ENCODE data around the gene USP32.
"Not testable (repeated sequence)": the region's sequence is repeated elsewhere in the genome, so short reads cannot be mapped to it uniquely, and the experiment has no call there.

Gene USP32, protein sequence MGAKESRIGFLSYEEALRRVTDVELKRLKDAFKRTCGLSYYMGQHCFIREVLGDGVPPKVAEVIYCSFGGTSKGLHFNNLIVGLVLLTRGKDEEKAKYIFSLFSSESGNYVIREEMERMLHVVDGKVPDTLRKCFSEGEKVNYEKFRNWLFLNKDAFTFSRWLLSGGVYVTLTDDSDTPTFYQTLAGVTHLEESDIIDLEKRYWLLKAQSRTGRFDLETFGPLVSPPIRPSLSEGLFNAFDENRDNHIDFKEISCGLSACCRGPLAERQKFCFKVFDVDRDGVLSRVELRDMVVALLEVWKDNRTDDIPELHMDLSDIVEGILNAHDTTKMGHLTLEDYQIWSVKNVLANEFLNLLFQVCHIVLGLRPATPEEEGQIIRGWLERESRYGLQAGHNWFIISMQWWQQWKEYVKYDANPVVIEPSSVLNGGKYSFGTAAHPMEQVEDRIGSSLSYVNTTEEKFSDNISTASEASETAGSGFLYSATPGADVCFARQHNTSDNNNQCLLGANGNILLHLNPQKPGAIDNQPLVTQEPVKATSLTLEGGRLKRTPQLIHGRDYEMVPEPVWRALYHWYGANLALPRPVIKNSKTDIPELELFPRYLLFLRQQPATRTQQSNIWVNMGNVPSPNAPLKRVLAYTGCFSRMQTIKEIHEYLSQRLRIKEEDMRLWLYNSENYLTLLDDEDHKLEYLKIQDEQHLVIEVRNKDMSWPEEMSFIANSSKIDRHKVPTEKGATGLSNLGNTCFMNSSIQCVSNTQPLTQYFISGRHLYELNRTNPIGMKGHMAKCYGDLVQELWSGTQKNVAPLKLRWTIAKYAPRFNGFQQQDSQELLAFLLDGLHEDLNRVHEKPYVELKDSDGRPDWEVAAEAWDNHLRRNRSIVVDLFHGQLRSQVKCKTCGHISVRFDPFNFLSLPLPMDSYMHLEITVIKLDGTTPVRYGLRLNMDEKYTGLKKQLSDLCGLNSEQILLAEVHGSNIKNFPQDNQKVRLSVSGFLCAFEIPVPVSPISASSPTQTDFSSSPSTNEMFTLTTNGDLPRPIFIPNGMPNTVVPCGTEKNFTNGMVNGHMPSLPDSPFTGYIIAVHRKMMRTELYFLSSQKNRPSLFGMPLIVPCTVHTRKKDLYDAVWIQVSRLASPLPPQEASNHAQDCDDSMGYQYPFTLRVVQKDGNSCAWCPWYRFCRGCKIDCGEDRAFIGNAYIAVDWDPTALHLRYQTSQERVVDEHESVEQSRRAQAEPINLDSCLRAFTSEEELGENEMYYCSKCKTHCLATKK (N-terminal part only)

DNA sequence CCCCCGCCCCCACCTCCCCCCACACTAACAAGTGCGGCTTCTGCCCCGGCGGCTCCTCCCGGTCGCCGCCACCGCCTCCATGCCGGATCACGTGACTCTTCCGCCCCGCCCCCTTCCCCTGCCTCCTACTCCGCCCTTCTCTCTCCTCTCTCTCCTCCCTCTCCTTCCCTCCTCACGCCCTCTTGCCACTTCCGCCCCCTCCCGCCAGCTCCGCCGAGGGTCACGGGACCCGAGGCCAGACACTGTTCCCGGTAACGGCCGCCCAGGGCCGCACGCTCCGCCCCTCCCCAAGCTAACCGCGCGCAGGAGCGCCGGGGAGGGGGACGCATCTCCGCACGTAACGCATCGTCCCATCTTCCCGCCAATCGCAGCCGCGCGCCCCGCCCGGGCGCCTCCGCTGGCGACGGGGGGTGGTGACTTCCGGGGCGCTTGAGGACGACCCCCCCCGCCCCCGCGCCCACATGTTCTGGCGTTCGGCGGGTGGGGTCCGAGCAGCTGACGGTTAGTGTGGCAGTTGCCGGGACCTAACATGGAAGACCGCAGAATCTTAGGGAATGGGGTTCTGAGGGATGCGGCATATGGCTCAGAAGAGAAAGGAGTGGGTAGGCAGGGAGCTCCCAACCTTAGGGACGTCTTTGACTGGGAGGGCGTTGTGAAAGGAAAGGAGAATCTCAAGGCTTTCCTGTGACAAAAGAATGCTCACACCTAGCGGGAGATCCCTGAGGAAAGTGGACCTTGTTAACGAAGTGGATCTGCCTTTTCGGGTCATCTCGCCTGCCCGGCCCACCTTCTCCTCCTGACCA is at the start of gene USP32:
TSS of gene USP32 (minus strand) at position 92 of the 803 bp plus-strand sequence. CDS start 194 bp downstream, outside the sequence.
- H3K9me3 Mint-ChIP-seq: no peaks in the 10 kb centered on the region
- no peaks in the 10 kb centered on the region for H3K36me3 Mint-ChIP-seq
- H3K27me3 Mint-ChIP-seq: no peaks in the 10 kb centered on the region
- H3K27ac Mint-ChIP-seq: peak within 1 kb of the TSS; percentile 94
- H3K4me3 Mint-ChIP-seq: peak within 1 kb of the TSS; percentile 99
- H3K4me1 Mint-ChIP-seq: peaks cover 46% of the 10 kb centered on the region

GRCh38 chr17:60439501-60439900 is 47.6 kb upstream of the USP32 start:
- no peaks in the 10 kb centered on the region for H3K27me3 Mint-ChIP-seq
- no peaks in the 10 kb centered on the region for H3K36me3 Mint-ChIP-seq
- no peak overlapping the region for H3K4me3 Mint-ChIP-seq
- H3K9me3 Mint-ChIP-seq: no peaks in the 10 kb centered on the region
- no peaks in the 10 kb centered on the region for H3K4me1 Mint-ChIP-seq
- no peak overlapping the region for H3K27ac Mint-ChIP-seq

GRCh38 chr17:60436676-60437075 is 44.7 kb upstream of the USP32 start:
- no peaks in the 10 kb centered on the region for H3K4me1 Mint-ChIP-seq
- H3K4me3 Mint-ChIP-seq: no peak overlapping the region
- no peaks in the 10 kb centered on the region for H3K36me3 Mint-ChIP-seq
- no peak overlapping the region for H3K27ac Mint-ChIP-seq
- H3K27me3 Mint-ChIP-seq: no peaks in the 10 kb centered on the region
- H3K9me3 Mint-ChIP-seq: no peaks in the 10 kb centered on the region

- no peaks in the 10 kb centered on the region for H3K4me1 Mint-ChIP-seq
- no peaks in the 10 kb centered on the region for H3K9me3 Mint-ChIP-seq
- H3K27me3 Mint-ChIP-seq: no peaks in the 10 kb centered on the region
- H3K4me3 Mint-ChIP-seq: no peak overlapping the region
- no peak overlapping the region for H3K27ac Mint-ChIP-seq
- H3K36me3 Mint-ChIP-seq: no peaks in the 10 kb centered on the region
Measured at GRCh38 chr17:60435244-60436167, 43.6 kb upstream of the USP32 start.

DNA sequence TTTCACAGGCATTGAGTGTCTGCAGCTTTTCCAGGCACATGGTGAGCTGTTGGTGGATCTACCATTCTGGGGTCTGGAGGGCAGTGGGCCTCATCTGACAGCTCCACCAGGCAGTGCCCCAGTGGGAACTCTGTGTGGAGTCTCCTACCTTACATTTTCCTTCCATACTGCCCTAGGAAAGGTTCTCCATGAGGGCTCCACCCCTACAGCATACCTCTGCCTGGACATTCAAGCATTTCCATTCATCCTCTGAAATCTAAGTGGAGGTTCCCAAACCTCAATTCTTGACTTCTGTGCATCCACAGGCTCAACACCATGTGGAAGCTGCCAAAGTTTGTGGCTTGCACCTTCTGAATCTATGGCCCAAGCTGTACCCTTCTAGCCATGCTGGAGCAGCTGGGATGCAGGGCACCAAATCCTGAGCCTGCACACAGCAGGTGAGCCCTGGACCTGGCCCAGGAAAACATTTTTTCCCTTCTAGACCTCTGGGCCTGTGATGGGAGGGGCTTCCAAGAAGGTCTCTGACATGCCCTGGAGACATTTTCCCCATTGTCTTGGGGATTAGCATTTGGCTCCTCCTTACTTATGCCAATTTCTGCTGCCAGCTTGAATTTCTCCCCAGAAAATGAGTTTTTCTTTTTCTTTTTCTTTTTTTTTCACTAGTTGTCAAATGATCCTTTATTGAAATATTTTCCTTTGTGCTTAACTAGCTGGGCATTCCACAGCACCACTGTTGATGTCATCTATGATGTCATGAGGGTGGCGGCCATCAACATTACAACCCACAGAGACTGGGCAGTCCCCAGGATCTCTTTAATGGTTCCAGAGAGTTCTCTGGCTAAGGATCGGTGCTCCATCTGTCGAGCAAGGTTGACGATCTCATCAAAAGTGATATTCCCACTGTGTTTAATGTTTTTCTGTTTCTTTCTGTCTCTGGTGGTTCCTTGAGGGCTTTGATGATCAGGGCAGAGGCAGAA is 41.4 kb upstream of the USP32 start:
- H3K27ac Mint-ChIP-seq, H3K4me1 Mint-ChIP-seq, H3K4me3 Mint-ChIP-seq, H3K27me3 Mint-ChIP-seq, H3K36me3 Mint-ChIP-seq, H3K9me3 Mint-ChIP-seq: not testable (repeated sequence)

DNA sequence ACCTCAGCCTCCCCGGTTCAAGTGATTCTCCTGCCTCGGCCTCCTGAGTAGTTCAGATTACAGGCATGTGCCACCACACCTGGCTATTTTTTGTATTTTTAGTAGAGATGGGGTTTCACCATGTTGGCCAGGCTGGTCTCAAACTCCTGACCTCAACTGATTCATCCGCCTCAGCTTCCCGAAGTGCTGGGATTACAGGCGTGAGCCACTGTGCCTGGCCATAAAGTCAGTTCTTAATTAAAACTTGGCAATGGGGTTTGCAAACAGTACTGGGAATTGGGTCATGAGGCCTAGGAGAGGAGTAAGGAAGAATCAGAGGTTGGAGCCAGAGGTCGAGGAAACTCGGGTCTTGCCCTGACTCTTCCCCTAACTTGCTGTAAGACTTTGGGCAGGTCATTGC is 38.6 kb upstream of the USP32 start:
- not testable (repeated sequence) for H3K9me3 Mint-ChIP-seq, H3K4me1 Mint-ChIP-seq, H3K4me3 Mint-ChIP-seq, H3K36me3 Mint-ChIP-seq, H3K27me3 Mint-ChIP-seq, H3K27ac Mint-ChIP-seq

- not testable (repeated sequence) for H3K36me3 Mint-ChIP-seq, H3K27ac Mint-ChIP-seq, H3K4me3 Mint-ChIP-seq, H3K9me3 Mint-ChIP-seq, H3K27me3 Mint-ChIP-seq, H3K4me1 Mint-ChIP-seq
Measured at GRCh38 chr17:60428491-60428890, 36.6 kb upstream of the USP32 start.

GRCh38 chr17:60426596-60426995 is 34.7 kb upstream of the USP32 start:
- Mint-ChIP-seq H3K9me3 (no peaks in the 10 kb centered on the region), H3K4me3 (no peak overlapping the region), H3K27me3 (no peaks in the 10 kb centered on the region), H3K27ac (no peak overlapping the region), H3K4me1 (peaks cover 4% of the 10 kb centered on the region), H3K36me3 (no peaks in the 10 kb centered on the region)

- H3K36me3 Mint-ChIP-seq: no peaks in the 10 kb centered on the region
- H3K27ac Mint-ChIP-seq: no peak overlapping the region
- no peak overlapping the region for H3K4me3 Mint-ChIP-seq
- H3K4me1 Mint-ChIP-seq: peaks cover 10% of the 10 kb centered on the region
- no peaks in the 10 kb centered on the region for H3K9me3 Mint-ChIP-seq
- H3K27me3 Mint-ChIP-seq: no peaks in the 10 kb centered on the region
Measured at GRCh38 chr17:60425626-60426025, 33.7 kb upstream of the USP32 start.

DNA sequence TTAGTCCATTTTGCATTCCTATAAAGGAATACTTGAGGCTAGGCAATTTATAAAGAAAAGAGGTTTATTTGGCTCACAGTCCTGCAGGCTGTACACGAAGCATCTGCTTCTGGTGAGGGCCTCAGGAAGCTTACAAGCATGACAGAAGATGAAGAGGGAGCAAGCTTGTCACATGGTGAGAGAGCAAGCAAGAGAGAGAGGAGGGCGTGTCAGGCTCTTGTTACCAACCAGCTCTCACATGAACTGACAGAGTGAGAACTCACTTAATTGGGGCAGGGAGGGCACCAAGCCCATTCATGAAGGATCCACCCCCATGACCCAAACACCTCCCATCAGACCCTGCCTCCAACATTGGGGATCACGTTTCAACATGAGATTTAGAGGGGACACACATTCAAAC is 31.9 kb upstream of the USP32 start:
- H3K27me3 Mint-ChIP-seq: no peaks in the 10 kb centered on the region
- H3K4me3 Mint-ChIP-seq: no peak overlapping the region
- H3K4me1 Mint-ChIP-seq: peaks cover 10% of the 10 kb centered on the region
- no peak overlapping the region for H3K27ac Mint-ChIP-seq
- no peaks in the 10 kb centered on the region for H3K36me3 Mint-ChIP-seq
- no peaks in the 10 kb centered on the region for H3K9me3 Mint-ChIP-seq

- Mint-ChIP-seq H3K36me3 (no peaks in the 10 kb centered on the region), H3K4me3 (peak within 1 kb of the TSS; percentile 80), H3K4me1 (peaks cover 10% of the 10 kb centered on the region), H3K9me3 (no peaks in the 10 kb centered on the region), H3K27me3 (no peaks in the 10 kb centered on the region), H3K27ac (peak within 1 kb of the TSS; percentile 95)
Measured at GRCh38 chr17:60422162-60422665, 30.3 kb upstream of the USP32 start, which contains the start of gene CHCT1. CHCT1 (plus strand) TSS chr17:60422489; CDS start chr17:60422593, 104 bp downstream.

GRCh38 chr17:60421273-60422161 is 29.6 kb upstream of the USP32 start:
- Mint-ChIP-seq H3K27me3 (no peaks in the 10 kb centered on the region), H3K4me1 (peaks cover 10% of the 10 kb centered on the region), H3K36me3 (no peaks in the 10 kb centered on the region), H3K4me3 (peak overlapping the region; percentile 80), H3K27ac (peak overlapping the region; percentile 95), H3K9me3 (no peaks in the 10 kb centered on the region)

Data from activated naive CD4-positive, alpha-beta T cell treated with anti-CD3 and anti-CD28 coated beads, Interleukin-2, amount 50 U/mL, for 24 hours (primary cell).